Uterus (tissue), 4 donors: Measurements from ENCODE around the gene GFRA4. TPM values are rescaled to one million over a fixed set of nuclear protein-coding genes. Genes with fewer than 3 reads are reported as not detected.

Experiments
- DNase-seq, 2 donors: peaks; one replicate each; pipeline ENCODE4 v3.0.0-alpha.2; 2019 to 2020
- H3K27ac ChIP-seq, 2 donors: fragments of 200-600 bp; sonication (generic); 1 replicate in 1 of 2; 2 replicates in 1 of 2; pipeline ENCODE4 v1.5.1; 2016 to 2018
- H3K27me3 ChIP-seq, 2 donors: fragments of 200-600 bp; sonication (generic); one replicate each; pipeline ENCODE4 v1.5.1; 2018 to 2019; ENCODE audit warnings: control low read depth in 1 of 2
- H3K36me3 ChIP-seq, 2 donors: fragments of 200-600 bp; sonication (generic); one replicate each; pipeline ENCODE4 v1.5.1; 2019; ENCODE audit warnings: control low read depth in 1 of 2
- H3K4me1 ChIP-seq, 2 donors: fragments of 200-600 bp; sonication (generic); one replicate each; pipeline ENCODE4 v1.5.1; 2018 to 2019; ENCODE audit warnings: control low read depth in 1 of 2
- H3K4me3 ChIP-seq, 2 donors: fragments of 200-600 bp; sonication (generic); 1 replicate in 1 of 2; 2 replicates in 1 of 2; pipeline ENCODE4 v1.5.1; 2018 to 2019; ENCODE audit warnings: mild to moderate bottlenecking in 1 of 2
- H3K9me3 ChIP-seq, 2 donors: fragments of 200-600 bp; sonication (generic); one replicate each; pipeline ENCODE4 v1.5.1; 2019; ENCODE audit warnings: control low read depth in 1 of 2
- POLR2A ChIP-seq, 2 donors: fragments of 450-650 bp; IDR thresholded peaks; one replicate each; pipeline ENCODE4 v1.6.1; 2016; ENCODE audit warnings: antibody characterized with exemption in 2 of 2, mild to moderate bottlenecking in 1 of 2, moderate library complexity in 1 of 2
- intact Hi-C: fragments of 100-400 bp; cut with DNase I; formaldehyde crosslinking; loops from one replicate; pipeline ENCODE4 v1.15.1; 2023; ENCODE audit warnings: low total_unique reads
- total RNA-seq, 4 donors: library from RNA; depleted of rRNA in 3 of 4; stranded (reverse); fragments of >200 nt in 3 of 4; gene quantifications; one replicate each; pipeline versions ENCODE4 v1.1.0 to v1.2.4, GENCODE V29; 2014 to 2023
- TF ChIP-seq, protein P1 (sequence below), 4 experiments: fragments of 200-600 bp in 2 of 4; fragments of 450-650 bp in 2 of 4; sonication (generic) in 2 of 4; IDR thresholded peaks; one replicate each; pipeline ENCODE4 v1.5.1; 2016 to 2019; ENCODE audit warnings: antibody characterized with exemption in 4 of 4, mild to moderate bottlenecking in 2 of 4, moderate library complexity in 1 of 4
- donor health status: DM: yes; HTN: yes; CAD: no.

Gene GFRA4
- total RNA-seq, 4 donors from 2014 or later: not detected

DNA sequence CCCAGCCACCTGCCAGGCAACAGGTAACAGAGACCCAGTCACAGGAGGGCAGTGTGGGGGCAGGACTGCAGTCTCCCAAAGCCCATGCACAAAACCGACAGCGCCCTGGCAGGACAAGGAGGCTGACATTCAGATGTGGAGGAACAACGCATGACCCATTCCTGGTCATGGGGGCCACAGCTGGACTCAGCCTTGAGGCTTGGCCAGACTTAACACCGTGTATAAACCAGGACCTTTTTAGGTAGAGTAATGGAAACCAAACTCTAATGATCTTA lies 8.1 kb downstream of the GFRA4 start:
- H3K36me3 ChIP-seq: no peaks in the 10 kb centered on the region
- H3K27ac ChIP-seq: no peak overlapping the region
- intact Hi-C loops: no loop called here

DNA sequence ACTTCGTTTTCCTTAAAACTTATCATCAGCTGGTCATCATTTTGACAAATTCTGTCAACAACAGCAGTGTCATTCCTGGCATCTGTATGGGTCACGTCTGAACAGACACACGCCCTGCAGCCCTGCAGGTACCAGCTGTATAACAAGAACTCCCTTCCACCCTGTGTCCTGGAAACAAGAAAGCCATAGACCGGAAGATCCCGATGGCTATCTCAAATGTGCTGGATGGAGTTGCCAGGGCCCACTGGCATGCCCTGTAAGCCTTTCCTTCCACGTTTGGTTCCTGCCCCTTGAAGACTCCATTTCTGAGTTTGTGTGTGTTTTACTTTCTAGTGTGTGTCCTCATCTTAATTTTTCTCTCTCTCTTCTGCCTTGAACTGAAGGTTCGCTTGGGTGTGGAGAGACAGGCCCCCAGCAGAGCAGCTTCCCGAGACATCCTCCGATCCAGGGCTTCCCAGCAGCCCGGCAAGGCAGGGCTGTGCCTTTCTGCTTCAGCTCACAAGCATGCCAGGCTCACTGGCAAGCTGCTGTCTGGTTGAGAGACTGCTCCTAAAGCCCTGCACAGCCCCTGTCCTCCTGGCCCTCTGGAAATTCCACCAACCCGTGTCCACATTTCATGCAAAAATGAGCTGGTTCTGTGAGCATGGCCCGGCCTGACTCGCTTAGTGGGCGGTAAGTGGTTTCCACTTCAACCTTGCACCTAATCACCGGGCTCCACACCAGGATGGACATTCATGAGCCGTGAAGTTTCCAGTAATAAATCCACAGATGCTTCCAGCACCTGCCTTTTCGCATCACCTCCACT lies 8.7 kb downstream of the GFRA4 start:
- no peaks in the 10 kb centered on the region for H3K9me3 ChIP-seq
- H3K27ac ChIP-seq: no peak overlapping the region
- TF ChIP-seq, protein P1, sequence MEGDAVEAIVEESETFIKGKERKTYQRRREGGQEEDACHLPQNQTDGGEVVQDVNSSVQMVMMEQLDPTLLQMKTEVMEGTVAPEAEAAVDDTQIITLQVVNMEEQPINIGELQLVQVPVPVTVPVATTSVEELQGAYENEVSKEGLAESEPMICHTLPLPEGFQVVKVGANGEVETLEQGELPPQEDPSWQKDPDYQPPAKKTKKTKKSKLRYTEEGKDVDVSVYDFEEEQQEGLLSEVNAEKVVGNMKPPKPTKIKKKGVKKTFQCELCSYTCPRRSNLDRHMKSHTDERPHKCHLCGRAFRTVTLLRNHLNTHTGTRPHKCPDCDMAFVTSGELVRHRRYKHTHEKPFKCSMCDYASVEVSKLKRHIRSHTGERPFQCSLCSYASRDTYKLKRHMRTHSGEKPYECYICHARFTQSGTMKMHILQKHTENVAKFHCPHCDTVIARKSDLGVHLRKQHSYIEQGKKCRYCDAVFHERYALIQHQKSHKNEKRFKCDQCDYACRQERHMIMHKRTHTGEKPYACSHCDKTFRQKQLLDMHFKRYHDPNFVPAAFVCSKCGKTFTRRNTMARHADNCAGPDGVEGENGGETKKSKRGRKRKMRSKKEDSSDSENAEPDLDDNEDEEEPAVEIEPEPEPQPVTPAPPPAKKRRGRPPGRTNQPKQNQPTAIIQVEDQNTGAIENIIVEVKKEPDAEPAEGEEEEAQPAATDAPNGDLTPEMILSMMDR (IDR thresholded peaks at IDR 0.05): no peak
- TF ChIP-seq POLR2A (IDR thresholded peaks at IDR 0.05): no peak
- no peak overlapping the region for H3K4me3 ChIP-seq
- H3K4me1 ChIP-seq: no peaks in the 10 kb centered on the region
- H3K27me3 ChIP-seq: peaks cover 0 to 5% of the 10 kb centered on the region in 2 donors
- no peaks in the 10 kb centered on the region for H3K36me3 ChIP-seq
- no peak for DNase-seq
- intact Hi-C loops: no loop called here

More for the DNA sequence above, 8.1 kb downstream of the GFRA4 start:
- H3K27me3 ChIP-seq: peaks cover 0 to 10% of the 10 kb centered on the region in 2 donors
- no peaks in the 10 kb centered on the region for H3K9me3 ChIP-seq
- DNase-seq: no peak
- H3K4me1 ChIP-seq: no peaks in the 10 kb centered on the region
- TF ChIP-seq, protein P1 (IDR thresholded peaks at IDR 0.05): no peak
- TF ChIP-seq POLR2A (IDR thresholded peaks at IDR 0.05): no peak
- no peak overlapping the region for H3K4me3 ChIP-seq

DNA sequence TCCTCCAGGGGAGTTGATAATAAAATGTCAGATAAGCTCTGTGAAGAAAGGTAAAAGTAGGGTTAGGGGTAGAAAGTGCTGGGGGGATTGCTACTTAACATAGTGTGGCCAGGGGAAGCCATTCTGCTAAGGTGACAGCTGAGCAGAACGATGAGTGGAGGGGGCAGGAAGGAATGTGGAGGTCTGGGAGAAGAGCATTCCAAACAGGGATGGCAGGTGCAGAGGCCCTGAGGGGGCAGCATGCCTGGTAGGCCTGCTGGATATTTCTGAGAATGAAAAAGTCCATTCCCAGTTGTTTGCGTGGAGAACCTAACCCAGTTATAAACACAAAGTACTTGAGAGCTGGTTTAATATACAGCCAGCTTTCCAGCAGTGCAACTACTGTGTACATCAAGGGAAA lies 9.3 kb downstream of the GFRA4 start:
- H3K4me1 ChIP-seq: no peaks in the 10 kb centered on the region
- H3K4me3 ChIP-seq: no peak overlapping the region
- TF ChIP-seq, protein P1 (IDR thresholded peaks at IDR 0.05): no peak
- TF ChIP-seq POLR2A (IDR thresholded peaks at IDR 0.05): no peak
- H3K9me3 ChIP-seq: no peaks in the 10 kb centered on the region
- no peak for DNase-seq
- intact Hi-C loops: no loop called here
- H3K36me3 ChIP-seq: no peaks in the 10 kb centered on the region
- H3K27me3 ChIP-seq: no peaks in the 10 kb centered on the region
- no peak overlapping the region for H3K27ac ChIP-seq

DNA sequence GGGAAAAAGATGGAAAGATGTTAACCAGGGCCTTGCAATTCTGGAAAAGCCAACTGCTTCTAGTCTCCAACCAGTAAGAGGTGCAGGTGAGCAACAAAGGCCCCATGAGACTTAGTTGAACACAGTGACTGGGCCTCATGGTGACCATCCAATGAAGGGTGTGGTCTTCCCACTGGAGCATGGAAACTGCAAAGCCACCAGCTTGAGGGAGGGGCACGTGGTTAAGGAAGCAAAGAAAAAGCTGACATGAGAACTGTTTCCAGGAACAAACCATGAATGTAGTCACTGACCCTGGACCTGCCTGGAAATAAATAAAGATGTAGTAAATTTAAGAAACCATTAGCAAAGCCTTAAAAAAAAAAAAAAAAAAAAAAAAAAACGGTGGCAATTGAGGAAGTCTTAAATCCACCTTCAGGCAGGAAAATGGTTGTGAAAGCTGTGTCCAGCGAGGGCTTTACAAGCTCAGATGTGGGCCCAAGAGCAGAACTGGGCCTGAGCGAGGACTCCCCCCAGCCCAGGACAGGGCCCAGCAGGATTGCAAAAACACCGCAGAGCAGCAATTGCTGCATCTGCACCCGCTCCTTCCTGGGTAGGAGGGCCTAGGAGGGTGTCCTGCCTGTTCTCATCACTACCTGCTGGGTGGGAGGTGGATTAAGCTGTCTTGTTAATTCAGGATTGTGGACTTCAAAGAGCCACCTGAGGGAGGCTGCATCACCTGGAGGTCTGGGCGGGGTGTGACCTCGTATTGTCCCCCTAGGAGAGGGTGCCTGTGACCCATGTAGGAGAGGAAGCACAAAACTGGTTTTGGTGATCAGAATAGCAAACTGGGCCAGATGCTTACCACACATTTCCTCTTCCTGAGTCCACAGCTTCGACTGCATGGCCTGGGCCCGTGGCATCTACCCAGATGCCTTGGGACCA lies 10.3 kb downstream of the GFRA4 start:
- Histone ChIP-seq H3K27me3 (no peaks in the 10 kb centered on the region), H3K36me3 (no peaks in the 10 kb centered on the region), H3K27ac (no peak overlapping the region), H3K9me3 (no peaks in the 10 kb centered on the region), H3K4me3 (no peak overlapping the region), H3K4me1 (no peaks in the 10 kb centered on the region)
- no peak for DNase-seq
- intact Hi-C loops: no loop called here
- TF ChIP-seq, protein P1 (IDR thresholded peaks at IDR 0.05): no peak
- TF ChIP-seq POLR2A (IDR thresholded peaks at IDR 0.05): no peak

DNA sequence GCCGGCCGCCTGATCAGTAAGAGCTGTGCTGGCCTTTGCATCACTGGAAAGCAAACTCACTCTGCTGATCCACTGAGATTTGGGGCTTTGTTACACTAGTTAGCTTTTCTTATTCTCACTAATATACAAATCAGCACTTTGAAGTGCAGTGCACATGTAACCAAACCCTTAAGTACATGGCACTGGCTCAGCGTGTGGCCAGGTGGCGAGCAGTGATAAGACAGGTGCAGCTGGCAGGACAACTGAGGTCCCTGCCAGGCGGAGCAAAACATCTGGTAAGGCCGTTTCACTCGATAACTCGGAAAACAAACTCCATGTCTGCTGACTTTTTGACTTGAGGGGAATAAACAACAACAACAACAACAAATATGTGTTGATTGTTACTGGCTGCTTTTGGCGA lies 11.0 kb downstream of the GFRA4 start:
- Histone ChIP-seq H3K4me1 (no peaks in the 10 kb centered on the region), H3K9me3 (no peaks in the 10 kb centered on the region), H3K27ac (no peak overlapping the region), H3K36me3 (no peaks in the 10 kb centered on the region), H3K4me3 (no peak overlapping the region), H3K27me3 (no peaks in the 10 kb centered on the region)
- intact Hi-C loops: no loop called here
- TF ChIP-seq, protein P1 (IDR thresholded peaks at IDR 0.05): no peak
- TF ChIP-seq POLR2A (IDR thresholded peaks at IDR 0.05): no peak
- DNase-seq: no peak
